Stimulated activated CD8-positive, alpha-beta memory T cell treated with anti-CD3 and anti-CD28 coated beads, Interleukin-12 subunit alpha, Interleukin-12 subunit beta, amount 100 ng/mL, for 24 hours (primary cell): Measurements from ENCODE around the gene USP34.
"Not testable (repeated sequence)": the region's sequence is repeated elsewhere in the genome, so short reads cannot be mapped to it uniquely, and the experiment has no call there.

ENCODE experiments used
- DNase-seq: peaks from one replicate; pipeline ENCODE4 v3.0.0-alpha.2; 2020; ENCODE audit errors: extremely low read depth

Gene USP34

GRCh38 chr2:61249521-61250071 lies 221.3 kb downstream of the USP34 start:
- no peak for DNase-seq

GRCh38 chr2:61247204-61247812 lies 223.6 kb downstream of the USP34 start:
- DNase-seq = no peak

- DNase-seq = no peak
Measured at GRCh38 chr2:61244694-61245093, 226.2 kb downstream of the USP34 start.

- DNase-seq = no peak
Measured at GRCh38 chr2:61241266-61241665, 229.6 kb downstream of the USP34 start.

- no peak for DNase-seq
Measured at GRCh38 chr2:61238219-61239012, 232.5 kb downstream of the USP34 start.

GRCh38 chr2:61235716-61236115 lies 235.2 kb downstream of the USP34 start:
- no peak for DNase-seq

- DNase-seq = no peak
Measured at GRCh38 chr2:61233581-61233980, 237.3 kb downstream of the USP34 start.

GRCh38 chr2:61229936-61230335 lies 241.0 kb downstream of the USP34 start:
- DNase-seq = no peak

- no peak for DNase-seq
Measured at GRCh38 chr2:61222567-61222966, 248.3 kb downstream of the USP34 start.

- no peak for DNase-seq
Measured at GRCh38 chr2:61221819-61222218, 249.1 kb downstream of the USP34 start.

GRCh38 chr2:61220768-61221167 lies 250.1 kb downstream of the USP34 start:
- DNase-seq = no peak

- DNase-seq = no peak
Measured at GRCh38 chr2:61218817-61219170, 252.1 kb downstream of the USP34 start.

GRCh38 chr2:61218076-61218816 lies 252.6 kb downstream of the USP34 start:
- no peak for DNase-seq

GRCh38 chr2:61214171-61214570 lies 256.7 kb downstream of the USP34 start:
- DNase-seq = no peak

GRCh38 chr2:61210332-61210981 lies 260.4 kb downstream of the USP34 start:
- no peak for DNase-seq

GRCh38 chr2:61205132-61205531 lies 265.8 kb downstream of the USP34 start:
- no peak for DNase-seq

GRCh38 chr2:61196671-61197070 lies 274.2 kb downstream of the USP34 start:
- no peak for DNase-seq

GRCh38 chr2:61194646-61195045 lies 276.2 kb downstream of the USP34 start:
- not testable (repeated sequence) for DNase-seq

GRCh38 chr2:61193670-61194561 lies 277.0 kb downstream of the USP34 start:
- DNase-seq = no peak

GRCh38 chr2:61187085-61187484 lies 283.8 kb downstream of the USP34 start:
- DNase-seq = no peak

GRCh38 chr2:61185231-61185728 lies 285.6 kb downstream of the USP34 start:
- DNase-seq = no peak
